ENCODE results near the gene OR4E1.

DNA sequence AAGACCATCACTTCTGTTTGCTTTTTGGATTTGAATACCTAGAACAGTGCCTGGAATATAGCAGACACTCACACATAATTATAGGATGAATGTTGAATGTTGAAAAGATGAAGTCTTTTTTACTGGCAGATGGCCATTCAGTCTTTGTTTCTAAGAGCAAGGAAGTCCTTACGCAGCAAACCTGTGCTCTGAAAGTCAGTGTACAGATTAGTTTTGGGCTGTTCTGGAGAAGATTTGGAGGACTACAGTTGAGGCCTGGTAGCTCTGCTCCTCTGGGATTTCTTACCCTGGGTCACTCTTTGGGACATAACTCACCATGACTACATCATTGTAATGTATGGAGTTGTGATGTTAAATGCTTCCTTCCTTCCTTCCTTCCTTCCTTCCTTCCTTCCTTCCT lies 16.6 kb downstream of the OR4E1 start:
- TF ChIP-seq, protein P1, sequence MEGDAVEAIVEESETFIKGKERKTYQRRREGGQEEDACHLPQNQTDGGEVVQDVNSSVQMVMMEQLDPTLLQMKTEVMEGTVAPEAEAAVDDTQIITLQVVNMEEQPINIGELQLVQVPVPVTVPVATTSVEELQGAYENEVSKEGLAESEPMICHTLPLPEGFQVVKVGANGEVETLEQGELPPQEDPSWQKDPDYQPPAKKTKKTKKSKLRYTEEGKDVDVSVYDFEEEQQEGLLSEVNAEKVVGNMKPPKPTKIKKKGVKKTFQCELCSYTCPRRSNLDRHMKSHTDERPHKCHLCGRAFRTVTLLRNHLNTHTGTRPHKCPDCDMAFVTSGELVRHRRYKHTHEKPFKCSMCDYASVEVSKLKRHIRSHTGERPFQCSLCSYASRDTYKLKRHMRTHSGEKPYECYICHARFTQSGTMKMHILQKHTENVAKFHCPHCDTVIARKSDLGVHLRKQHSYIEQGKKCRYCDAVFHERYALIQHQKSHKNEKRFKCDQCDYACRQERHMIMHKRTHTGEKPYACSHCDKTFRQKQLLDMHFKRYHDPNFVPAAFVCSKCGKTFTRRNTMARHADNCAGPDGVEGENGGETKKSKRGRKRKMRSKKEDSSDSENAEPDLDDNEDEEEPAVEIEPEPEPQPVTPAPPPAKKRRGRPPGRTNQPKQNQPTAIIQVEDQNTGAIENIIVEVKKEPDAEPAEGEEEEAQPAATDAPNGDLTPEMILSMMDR (IDR thresholded peaks at IDR 0.05): no peak
- TF ChIP-seq POLR2A (IDR thresholded peaks at IDR 0.05): no peak
